DMS153 treated with DMSO at 0.1 percent for 48 hours (cell line): ENCODE measurements around the gene FARP1.
A peak's percentile ranks its signal among the peaks of the same experiment; 100 is the strongest.

Source experiments
- DNase-seq: peaks from one replicate; lab custom pipeline; 2025; ENCODE audit not compliant: unreplicated experiment; lab: John Stamatoyannopoulos, UW

FARP1 gene

DNA sequence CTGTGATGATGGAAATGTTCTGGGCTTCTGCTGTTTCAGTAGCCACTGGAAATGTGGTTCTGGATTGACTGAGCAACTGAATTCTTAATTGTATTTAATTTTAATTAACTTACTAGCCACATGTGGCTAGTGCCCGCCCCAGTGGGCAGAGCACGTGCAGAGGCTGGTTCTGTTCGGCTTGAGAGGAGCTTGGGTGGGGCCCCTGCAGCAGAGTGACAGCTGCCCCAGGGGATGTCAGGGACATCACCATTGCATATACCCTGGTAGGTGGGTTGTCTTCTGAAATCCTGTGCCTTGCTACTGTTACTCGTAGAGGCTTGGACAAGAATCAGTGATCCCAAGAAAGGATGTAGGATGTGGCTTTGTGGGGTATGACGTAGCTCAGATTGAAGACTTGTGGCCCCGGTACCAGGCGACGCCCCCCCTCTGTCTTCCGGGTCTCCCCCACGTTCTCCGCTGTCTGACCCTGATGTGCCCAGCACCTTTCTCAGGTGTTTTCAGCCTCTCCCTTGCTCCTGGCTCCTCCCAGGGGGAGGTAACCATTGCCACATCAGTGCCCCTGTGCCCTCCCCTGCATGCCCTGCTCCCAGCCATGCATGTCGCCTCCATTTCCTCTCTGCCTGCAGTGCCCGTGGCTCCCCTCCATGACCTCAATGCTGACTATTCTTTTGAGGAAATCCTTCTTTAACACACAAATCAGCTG is 136.7 kb downstream of the FARP1 start:
- DNase-seq: peak; percentile 80

DNA sequence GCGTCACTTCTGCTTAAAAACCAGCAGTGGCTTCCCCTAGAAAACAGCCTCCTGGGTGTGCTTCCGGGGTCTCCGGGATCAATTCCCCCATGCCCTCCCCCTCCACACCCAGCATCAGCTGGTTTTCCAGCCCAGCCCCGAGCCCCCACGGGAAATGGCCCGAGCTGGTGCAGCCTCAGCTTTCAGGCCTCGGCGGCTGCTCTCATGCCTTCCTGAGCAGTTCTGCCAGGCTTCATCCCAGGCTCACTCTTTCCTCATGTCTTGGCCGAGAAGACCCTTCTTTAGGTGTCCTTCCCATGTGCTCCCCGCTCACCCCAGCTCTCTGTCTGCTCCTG is 137.2 kb downstream of the FARP1 start:
- no peak for DNase-seq

DNA sequence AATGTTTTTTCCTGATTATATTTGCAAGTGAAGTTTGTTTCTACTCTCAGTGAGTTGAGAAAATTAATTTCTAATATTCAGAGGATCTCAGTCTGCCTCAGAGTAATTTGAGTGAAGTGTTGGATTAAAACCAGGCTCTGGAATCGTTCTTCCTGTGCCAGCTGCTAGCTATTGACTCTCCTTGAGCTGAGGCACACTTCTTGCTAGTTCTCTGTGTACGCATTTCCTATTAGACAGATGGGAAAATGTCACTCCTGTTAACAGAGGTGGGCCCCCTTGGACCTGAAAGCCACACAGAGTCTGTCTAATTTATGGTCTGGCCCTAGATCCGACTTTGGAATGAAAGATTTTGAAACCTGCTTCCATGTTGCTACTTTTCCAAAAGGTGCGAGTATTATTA is 141.8 kb downstream of the FARP1 start:
- no peak for DNase-seq

DNA sequence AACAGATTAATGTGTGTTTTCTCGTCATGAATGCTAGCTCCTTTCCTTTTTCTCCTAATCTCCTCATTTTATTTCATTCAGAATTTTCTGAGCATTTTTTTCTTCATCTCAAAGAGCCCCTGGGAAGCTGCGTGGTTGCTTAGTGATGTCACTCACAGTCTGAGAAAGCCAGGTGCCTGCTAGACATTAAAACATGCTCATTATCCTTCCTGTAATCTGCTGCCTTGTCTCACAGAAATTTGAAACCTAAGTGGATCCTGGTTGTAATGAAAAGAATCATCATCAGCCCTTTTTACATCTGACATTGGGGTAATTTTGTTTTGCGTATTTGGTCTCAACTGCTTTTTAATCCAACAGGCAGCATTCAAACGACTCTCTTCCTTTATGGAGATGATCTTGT is 142.4 kb downstream of the FARP1 start:
- DNase-seq: peak; percentile 77

DNA sequence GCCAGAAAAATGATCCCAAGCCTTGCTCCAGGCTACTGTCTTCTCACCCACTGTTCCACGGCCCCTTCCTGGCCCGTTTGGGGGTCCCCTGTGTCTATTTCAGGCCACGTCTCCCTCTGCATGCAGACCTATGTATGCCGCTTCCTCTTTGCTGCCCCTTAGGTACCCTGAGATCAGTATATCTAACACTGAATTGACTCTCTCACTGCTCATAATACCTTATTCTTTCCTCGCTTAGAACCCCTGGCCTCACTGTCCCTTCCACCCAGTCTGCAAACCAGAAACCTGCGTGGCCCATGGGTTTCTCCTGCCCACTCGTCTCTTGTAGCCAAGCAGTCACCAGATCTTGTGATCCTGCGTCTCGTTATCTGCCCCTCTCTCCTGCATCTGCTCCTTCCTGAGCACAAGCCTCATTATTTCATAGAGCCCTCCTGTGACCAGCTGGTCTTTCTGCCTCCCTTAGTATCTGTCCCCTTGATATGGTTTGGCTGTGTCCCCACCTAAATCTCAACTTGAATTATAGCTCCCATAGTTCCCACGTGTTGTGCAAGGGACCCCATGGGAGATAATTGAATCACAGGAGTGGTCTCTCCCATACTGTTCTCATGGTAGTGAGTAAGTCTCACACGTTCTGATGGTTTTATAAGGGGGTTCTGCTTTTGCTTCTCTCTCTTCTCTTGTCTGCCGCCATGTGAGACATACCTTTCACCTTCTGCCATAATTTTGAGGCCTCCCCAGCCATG is 143.1 kb downstream of the FARP1 start:
- DNase-seq: no peak

DNA sequence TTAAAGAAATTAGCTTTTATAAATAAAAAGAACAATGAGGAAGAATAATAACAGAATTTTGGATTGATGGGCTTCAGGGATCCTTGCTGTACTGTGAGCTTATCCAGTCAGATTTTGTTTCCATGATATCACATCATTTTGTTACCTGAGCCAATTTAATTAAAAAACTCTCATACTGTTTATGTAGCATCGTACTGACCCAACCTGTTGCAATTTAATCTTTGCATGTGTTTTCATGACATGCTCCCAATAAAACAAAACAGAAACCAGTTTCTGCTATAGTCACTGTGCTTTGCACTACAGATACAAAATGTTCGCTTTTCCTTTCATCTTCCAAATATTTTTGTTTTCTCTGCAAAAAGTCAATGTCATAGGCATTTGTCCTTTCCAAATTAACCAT is 143.9 kb downstream of the FARP1 start:
- no peak for DNase-seq

DNA sequence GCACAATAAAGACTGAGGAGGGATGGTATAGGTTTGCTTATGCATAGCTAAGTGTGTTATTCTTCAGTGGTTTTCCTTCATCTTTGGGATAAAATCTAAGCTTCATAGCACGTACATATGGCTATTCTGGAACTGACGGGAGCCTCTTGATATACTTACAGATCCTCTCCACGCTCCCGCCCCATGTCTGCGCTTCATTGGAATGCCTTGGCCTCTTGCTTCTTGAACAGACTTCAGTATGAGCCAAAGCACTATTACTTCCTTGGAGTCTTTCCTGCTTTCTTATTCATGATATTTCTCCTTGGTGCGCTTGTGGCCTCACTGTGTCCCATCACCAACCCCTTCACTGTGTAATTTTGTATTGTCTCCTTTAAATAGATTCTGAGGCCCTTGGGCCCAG is 145.3 kb downstream of the FARP1 start:
- no peak for DNase-seq

DNA sequence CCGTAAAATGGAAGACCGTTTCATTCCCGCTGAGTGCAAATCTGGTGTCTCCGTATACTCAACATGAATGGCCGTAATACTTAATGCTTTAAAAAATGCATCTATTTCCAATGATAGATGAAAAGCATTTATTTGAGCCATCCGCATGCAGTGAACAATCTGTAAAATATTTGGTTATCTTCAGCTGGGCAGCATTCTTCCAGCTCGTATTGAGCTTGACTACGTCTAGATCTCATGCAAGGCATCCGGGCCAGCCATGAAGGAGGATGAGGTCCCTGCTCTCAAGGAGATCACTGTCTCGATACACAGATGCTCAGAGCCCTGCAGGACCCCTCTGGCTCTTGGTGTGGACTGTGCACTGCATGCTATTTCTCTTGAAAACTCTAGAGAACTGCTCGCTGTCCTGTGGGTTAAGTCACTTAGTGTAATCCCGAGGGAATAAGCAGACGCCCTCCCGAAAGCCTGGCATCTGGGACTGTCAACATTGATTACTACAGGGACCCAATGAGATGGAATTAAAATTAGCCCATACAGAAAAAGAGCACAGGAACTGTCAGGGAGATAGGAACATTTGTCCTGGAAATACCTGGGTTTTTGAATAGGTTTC is 146.5 kb downstream of the FARP1 start:
- DNase-seq: no peak

DNA sequence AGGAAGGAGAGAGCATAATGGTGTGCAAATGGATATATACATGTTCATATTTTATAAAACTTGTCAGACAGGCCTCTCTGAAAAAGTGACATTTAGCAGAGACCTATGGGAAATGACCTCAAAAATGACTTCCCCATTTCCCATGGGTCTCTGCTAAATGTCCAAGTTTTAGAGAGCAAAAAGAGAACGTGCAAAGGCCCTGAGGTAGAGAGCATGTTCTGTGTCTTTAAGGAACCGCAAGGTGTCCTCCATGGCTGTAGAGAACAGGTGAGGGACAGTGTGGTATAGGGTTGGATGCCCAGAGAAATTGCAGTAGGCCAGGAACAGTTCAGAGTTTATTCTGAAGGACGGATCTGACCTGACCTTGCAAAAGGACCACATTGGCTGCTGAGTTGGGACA is 147.4 kb downstream of the FARP1 start:
- no peak for DNase-seq

DNA sequence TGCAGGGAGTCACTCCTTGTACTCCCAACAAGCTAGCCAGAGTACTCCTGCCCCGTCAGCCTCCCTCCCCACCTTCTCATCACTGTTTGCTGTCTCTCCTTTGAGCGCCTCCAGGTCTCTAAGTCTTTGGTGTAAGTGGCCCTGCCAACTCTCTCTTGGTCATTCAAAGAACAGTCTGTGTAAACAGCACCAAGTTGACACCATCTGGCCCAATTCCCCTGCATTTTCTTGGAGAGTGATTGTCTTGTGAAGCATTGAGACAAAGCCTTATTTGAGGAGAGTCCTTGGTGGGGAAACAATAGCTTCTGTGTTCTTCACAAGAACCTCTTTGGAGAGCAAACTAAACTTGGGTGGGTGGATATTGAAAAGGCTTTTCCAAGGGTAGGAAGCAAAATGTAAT is 148.8 kb downstream of the FARP1 start:
- DNase-seq: no peak

DNA sequence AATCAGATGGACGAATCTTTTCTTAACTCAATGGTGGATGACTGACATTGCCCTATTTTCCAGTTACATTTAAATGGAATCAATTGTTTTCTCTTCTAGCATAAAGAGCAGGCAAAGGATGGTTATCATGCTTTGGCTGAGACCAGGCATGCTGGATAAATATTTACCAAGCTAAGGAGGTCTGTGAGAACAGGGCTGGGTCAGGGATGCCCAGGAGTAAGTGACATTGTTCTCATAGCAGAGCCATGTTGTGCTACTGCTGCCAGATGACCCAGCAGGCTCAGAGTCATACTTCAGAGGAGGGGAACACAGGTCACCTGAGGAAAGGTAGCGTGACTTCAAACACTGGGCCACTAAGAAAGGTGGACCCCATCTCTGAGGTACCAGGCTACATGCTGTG is 150.2 kb downstream of the FARP1 start:
- no peak for DNase-seq

DNA sequence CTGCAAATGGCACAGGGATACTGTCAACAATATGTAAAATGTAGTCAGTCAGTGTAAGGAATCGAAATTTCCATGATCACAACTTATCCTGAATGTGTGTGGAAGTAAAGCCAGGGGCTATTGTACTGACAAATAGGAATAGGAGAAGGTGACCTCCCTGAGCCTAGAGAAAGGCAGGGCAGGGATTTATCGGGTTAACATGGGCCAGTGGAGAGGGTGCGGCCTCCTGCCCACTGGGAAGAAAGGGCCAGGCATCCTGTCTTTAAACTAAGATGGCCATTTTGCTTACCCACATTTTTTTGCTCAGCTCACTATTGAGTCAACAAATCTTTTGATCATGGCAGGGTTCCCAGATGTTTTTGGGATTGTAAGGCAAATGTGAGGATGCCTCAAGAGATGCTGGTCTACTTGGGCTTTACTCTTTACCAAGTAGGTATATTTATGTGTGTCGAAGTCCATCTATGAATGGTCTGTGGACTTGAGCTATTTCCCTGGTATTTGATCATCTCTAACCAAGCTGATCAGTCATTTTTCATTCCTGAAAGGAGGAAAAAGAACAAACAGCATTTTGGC is 150.8 kb downstream of the FARP1 start:
- DNase-seq: no peak

DNA sequence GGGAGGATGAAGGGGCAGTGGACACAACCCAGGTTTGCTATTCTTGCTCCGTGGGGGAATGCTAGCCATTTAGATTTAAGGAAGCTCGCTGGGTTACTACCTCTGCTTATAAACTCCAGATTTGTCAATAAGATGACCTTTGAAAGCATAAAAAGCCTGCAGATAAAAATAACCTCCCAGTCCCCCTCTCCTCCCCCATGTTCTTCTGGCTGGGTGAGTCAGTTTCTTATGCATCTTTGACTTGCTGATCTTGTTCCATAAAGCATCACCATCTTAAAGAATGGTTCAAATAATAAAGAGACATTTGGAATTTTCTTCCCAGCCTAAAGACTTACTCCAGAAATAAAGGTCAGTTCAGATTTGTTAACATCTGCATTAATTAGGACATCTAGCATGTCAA is 152.5 kb downstream of the FARP1 start:
- DNase-seq: no peak

DNA sequence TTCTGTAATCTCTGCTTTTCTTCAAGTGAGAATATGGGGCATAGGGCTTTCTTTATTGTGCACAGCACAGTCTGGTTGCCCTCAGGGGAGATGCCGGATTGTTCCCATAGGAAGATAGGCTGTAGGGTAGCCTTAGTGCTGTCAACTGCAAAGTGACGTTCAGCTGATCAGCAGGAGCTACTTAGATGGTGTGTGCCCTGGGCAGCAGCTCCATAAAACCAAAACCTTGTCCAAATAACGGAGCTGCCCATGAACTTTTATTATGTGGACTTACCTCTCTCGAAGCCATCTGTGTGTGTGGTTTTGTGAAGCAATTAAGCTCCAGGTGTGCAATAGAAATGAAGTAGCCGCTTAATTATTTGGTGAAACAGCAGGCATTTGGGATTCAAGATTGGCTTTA is 154.2 kb downstream of the FARP1 start:
- peak; percentile 25 for DNase-seq

DNA sequence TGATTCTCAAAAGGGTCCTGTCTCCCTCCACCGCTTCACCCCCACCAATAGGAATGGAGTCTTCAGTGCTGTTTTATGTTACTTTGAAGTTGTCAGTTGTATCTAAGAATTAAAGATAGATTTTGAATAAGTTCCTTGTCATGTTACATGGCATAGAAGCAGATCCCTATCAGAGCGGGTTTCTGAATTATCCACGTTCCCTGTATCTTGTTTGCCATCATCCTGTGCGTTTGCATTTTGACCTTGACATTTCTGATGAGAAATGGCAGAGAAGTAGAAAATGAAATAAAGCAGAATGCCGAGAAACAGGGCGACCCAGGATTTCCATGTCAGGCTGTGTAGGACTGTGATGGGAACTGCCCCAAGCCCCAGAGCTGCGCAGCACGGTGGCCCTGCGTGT is 154.9 kb downstream of the FARP1 start:
- DNase-seq: no peak

DNA sequence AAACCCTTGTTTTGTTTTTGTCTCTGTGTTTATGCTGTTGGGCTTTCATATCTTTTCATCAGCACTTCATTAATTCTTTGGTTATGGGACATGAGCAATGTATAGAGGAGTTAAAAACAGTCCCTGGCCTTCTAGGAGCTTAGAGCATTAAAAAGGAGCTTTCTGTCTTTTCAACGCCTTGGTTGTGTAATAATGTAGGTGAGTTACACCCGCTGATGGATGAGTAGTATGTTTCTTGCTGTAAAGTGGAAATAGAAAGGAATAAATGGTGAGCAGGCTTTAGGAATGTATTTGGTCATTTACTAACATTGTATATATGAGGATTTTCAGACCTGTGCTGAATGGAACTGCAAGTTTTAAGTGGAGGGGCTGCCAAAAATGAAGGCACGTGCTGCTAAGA is 155.7 kb downstream of the FARP1 start:
- DNase-seq: no peak

DNA sequence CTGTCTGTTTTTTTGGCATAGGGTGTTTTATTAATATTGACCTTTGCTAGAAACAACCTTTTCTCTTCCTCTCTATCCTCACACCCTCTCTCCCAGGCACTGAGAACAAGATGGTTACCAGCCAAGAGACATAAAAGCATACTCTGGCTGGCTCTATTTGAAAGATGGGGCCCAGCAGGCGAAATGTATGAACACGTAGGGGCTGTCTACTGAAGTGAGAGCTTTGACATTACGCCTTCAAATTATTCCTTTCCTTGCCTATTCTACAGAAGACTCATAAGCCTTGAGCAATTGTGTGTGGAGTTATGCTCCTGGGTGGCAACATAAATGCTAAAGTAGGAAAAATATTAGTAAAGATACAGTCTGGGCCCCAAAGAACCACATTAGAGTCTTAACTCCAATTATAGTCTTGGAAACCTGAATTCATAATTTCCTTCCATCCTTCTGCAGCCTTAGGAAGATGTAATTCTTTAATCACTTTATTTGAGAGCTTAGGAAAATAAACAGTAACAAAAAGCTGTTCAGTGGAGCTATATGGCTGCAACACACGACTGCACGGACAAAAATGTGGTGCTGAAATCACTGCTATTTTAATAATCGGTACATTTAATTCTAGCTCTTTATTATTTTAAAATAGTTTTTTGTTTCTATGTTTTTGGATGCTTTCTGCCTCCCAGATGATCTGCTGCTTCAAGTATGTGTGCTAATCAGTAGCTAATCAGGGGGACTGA is 156.5 kb downstream of the FARP1 start:
- no peak for DNase-seq

DNA sequence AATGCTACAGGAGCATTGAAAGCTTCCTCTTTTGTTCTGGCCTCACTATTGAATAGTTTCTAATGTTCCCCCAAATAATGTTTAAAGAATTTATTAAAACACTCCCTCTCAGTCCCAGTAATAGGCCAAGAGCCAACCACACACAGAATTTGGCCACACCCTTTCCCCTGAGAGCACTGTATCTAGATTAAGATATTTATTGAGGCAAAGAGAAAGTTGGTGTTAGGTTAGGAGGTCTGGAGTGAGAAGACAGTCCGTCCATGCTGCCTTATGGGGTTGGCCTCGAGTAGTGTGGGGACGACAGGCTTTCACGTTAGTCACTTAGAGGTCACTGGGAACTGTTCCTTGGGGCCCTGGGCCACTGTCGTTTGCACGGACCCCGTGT is 157.1 kb downstream of the FARP1 start:
- DNase-seq: no peak

DNA sequence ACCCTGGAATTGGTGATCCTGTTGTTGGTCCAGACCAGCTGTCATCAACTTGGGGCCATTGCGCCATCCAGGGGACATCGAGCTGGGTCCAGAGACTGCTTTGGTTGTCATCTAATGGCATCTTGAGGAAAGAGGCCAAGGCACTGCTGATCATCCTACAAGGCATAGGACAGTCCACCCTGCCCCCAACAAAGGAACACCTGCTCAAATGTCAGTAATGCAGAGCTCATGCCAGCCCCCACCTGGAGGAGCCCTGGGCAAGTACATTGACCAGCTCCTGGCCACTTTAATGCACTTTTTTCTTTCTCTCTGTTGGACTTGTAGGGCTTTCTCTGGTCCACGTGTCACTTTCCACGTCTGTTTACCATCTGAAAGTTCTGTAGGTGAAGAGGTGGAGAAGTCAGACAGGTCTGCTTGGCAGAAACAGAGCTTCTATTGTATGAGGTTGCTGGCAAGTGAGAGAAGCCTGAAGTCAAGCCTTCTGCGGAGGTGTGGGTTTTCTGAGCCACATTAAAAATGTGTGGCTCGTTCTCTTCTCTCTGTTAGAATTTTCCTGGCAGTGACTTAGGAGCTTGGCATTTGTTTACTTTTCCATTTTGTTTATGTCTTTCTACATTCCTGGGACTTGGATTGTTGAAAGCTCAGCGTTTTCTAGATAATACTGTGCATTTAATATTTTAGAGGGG is 158.2 kb downstream of the FARP1 start:
- no peak for DNase-seq

DNA sequence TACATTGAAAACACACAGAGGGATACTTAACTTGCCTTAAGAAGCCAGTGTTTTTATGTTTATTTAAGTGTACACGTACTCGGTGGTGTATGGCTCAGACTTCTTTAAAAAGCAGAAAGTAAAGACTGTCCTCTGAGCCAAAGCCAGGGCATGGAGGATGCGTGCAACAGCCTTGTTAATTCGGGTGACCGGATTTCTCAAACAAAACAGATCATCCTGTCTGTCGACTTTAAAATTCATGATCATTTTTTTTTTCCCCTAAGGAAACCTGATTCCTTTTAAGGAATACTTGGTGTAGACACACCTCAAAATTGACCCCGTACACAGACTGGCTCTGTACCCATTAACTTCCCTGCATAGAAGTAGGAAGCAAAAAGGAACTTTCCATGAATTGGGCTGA is 158.8 kb downstream of the FARP1 start:
- DNase-seq: no peak

DNA sequence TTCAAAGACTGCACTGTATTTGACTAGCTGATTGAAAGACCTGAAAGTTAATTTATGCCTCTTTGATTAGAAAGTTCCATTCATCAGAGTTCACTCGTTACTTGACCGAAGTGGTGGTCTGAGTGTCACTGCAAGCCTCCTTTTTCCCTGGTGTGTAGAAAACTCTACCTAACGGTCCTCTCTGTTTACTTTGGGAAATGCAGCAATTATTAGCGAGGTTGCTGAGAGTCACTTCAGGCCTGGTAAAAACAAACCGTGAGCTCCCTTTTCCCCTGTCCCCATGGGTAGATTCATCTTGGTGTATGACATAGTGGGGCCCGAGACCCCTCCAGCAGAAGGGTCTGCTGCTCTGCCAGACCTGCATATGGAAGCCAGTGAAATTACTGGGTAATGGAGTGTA is 161.0 kb downstream of the FARP1 start:
- no peak for DNase-seq
